DMS53 (cell line): ENCODE measurements around the gene GLB1L2.
A peak's percentile ranks its signal among the peaks of the same experiment; 100 is the strongest.

Experiments used
- DNase-seq: peaks from one replicate; lab custom pipeline; 2025; lab: John Stamatoyannopoulos, UW

Gene GLB1L2

DNA sequence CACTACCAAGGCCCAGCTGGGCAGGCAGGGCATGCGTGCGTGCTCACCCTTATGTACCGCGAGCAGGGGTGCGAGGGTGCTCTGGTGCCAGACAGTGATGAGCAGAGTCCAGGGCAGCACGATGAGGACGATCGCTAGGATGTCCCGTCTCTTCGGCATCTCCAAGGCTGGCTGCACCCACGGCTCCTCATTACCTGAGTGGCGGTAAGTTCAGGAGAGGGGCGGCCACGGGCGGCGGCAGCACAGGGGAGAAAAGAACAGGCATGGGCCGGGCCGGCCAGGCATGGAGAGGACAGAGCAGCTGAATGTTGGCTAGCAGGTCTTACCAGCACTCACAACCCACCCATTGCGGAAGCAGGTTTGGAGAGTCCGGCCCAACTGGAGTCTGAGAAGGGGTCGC is 55.7 kb downstream of the GLB1L2 start:
- no peak for DNase-seq

- peak; percentile 73 for DNase-seq
Observed at GRCh38 chr11:134388590-134388989, 56.8 kb downstream of the GLB1L2 start.

DNA sequence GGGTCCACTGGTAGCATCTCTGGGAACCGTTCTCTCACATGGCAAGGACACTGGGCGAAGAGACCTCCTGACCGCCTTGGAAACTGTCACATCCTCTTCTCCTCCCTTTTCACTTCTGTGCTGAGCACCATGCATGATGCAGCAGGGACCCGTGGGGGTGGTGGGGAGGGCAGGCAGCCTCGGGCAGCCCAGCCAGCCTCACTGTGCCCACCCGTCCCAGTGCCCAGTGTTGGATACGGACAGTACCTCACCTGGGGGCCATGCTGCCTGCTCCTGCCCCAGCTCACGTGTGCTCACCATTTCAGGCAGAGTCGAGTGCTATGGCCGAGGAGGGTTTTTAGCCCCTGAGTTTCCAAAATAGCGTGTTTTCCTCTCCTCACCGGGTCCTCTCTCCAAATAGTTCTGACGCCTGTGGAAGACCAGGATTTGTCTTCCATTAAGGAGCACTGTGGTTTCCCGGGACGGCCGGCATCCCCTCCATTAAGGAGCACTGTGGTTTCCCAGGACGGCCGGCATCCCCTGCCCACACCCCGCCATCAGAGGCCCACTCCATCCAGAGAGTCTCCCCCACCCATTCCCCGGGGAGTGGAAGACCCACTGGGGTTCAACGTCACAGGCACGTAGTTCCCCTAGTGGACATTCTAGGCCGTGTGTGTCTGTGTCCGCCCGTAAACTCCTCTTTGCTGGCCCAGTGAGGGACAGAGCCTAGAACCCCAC is 57.8 kb downstream of the GLB1L2 start:
- no peak for DNase-seq

- DNase-seq = no peak
Observed at GRCh38 chr11:134390706-134391569, 59.1 kb downstream of the GLB1L2 start.

DNA sequence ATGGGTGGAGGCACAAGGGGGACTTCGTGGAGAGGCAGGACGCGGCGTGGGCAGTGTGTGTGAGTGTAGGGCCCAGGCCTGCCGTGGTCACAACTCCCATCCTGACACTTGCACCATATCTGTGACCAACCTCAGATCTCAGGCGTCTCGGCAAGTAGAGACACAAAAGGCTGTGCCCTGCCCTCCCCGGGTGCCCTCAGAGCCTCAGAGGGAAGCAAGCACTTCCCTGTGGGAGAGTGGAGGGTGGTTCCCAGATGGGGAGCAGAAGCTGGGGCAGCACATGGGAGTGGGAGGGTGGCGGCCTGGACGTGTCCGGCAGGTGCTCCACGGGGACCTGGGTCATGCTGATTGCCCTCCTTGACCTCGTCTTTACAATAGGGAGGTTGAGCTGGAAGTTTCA is 59.9 kb downstream of the GLB1L2 start:
- no peak for DNase-seq

GRCh38 chr11:134392953-134393615 is 61.3 kb downstream of the GLB1L2 start:
- no peak for DNase-seq

DNA sequence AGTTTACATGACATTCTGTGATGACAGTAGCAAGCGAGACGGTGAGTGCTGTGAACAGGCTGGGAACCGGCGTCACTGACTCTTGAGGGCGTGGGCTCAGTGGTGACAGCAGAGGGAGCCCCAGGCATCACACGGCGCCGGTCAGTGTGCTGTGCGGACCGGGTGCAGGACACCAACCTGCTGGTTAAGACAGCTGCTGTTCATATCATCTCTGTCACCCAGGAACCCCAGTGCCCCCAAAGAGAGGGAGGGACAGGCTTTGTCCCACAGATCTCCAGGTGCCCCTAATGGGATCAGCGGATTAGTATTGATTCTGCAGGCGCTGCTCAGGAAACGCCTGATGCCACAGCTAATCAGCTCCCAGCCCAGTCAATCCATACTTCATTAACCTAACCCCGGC is 61.9 kb downstream of the GLB1L2 start:
- DNase-seq = peak; percentile 26

DNA sequence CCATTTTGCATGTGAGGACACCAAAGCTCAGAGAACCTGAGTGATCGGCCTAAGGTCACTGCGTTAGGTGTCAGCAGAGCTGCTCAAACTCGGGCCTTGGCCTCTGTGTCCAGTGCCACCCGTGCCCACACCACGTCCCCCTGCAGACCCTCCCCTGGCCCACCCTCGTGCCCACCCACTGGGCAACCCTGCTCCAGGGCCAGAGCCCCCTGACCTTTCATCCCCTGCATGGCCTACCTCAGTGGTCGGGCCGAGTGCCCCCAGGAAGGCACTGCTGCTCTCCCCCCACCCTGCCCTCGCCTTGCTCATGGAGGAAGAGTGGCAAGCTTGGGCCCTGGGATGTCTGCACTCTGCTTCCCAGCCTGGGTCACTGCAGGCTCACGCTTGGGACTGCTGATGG is 62.5 kb downstream of the GLB1L2 start:
- DNase-seq = no peak

DNA sequence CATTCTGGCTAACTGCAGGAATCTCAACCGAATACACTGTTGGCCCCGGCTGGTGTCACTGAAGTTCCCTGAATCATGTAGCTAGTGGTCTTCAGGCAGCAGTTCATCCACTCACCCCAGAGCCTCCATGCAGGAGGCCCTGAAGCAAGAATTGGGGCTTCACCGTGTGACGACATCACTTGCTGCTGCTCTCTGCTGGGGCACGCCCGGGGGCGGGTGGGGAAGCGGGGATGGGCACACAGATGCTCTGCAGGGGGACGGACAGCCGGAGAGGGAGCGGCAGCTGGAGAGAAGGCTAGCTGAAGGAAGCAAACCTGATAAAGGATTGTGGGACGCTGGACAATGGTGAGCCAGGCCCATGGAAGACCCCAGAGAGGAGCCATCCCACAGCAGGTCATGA is 63.2 kb downstream of the GLB1L2 start:
- DNase-seq = no peak

DNA sequence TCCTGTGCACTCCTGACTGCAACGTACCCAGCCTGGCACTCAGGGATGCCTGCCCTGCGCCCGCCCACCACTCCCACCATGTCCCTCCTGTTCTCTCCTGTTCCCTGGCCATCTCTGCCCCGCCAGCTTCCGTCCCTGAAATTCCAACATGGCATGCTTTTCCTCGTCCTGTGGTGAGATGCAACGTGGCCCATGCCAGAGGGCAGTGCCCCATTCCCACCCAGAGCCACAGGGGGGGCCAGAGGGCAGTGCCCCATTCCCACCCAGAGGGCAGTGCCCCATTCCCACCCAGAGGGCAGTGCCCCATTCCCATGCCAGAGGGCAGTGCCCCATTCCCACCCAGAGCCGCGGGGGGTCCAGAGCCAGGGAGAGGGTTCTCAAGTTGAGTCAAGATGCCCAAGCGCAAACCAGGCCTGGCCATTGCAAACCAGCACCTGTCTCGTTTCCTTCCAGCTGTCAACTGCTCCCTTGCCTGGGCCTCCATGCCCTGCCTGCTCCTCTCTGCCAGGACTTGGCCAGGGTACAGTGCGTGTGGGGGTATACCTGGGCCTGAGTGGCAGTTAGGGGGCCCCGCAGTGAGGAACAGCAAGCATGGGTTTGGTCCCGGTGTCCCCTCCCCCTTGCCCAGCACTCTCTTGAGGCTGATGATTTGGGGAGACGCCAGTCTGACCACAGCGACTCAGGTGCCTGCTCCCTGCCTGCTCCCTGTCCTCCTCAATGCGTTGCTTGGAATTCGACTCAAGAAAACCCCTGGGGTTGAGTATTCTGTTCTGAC is 65.7 kb downstream of the GLB1L2 start:
- no peak for DNase-seq

- no peak for DNase-seq
Observed at GRCh38 chr11:134398079-134398444, 66.3 kb downstream of the GLB1L2 start.

DNA sequence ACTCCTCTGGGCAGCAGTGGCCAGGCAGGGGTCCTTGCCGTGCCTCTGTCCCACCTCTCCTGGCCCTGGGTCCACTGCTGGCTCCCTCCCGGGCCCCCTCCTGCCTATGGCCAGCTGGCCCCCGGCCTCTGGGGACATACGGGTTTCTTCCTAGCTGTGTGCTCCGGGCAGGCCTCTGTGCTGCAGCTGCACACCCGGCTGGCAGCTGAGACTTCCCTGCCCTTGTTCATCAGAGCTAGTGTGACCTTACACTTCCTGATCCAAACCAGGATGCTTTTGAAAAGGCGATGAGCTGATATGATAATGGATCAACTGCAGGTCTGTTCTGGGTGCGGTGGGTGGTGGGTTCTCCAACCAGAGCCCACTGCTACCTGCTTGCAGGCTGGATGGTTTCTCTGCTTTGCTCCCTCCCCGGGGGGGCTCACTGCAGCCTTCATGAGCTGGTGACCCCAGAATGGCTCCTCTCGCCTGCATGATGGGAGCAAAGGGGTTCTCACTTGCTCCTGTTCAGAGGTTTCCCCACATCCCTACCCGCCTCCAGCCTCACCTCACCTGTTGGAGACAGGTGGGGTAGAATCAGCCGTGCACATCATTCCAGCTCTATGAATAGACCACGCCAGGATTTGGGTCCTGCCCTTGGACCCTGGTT is 67.0 kb downstream of the GLB1L2 start:
- no peak for DNase-seq

- no peak for DNase-seq
Observed at GRCh38 chr11:134399293-134399654, 67.5 kb downstream of the GLB1L2 start.

- DNase-seq = no peak
Observed at GRCh38 chr11:134399996-134400395, 68.2 kb downstream of the GLB1L2 start.

- DNase-seq = no peak
Observed at GRCh38 chr11:134401825-134402809, 70.3 kb downstream of the GLB1L2 start.

GRCh38 chr11:134402910-134403309 is 71.1 kb downstream of the GLB1L2 start:
- no peak for DNase-seq

DNA sequence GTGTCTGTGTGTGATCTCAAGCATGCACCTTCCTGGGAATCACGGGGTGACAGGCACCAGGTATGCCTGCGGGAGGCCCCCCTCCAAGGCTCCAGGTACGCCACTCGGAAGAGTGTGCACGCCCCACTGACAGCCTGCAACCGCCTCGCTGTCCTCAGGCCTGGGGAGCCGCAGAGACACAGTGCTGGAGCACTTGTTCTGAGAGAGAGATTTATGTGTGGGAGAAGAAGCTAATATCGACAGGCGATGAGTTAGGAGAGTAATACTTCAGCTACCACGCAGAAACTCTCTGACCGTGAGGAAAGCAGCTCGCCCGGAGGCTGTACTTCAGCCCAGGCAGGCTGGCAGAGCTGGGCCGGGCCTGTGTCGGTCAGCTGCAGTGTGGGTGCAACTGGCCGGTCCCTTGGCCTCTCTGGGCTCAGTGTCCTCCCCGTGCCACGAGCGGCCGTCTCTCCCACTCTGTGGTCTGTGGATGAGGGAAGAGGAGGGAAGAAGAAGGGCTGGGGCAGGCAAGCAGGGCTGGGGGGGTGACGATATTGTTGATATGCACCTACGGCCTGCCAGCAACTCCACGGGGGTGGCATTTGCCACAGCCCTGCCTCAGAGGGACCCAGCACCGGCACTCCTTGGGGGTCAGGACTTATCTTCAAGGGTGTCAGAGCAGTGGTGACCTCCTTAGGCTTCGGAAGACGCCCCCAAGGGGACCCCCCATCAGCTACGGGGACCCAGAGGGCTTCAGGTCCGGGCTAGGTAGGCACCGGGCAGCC is 73.0 kb downstream of the GLB1L2 start:
- no peak for DNase-seq

GRCh38 chr11:134405436-134405835 is 73.6 kb downstream of the GLB1L2 start:
- DNase-seq = no peak

- DNase-seq = no peak
Observed at GRCh38 chr11:134405841-134406240, 74.1 kb downstream of the GLB1L2 start.
